Glutamatergic neuron (in vitro differentiated cells): ENCODE data around the gene LAMA3. TPM values are rescaled to one million over a fixed set of nuclear protein-coding genes. Genes with fewer than 3 reads are reported as not detected.

ENCODE experiments used
- DNase-seq: peaks from one replicate; pipeline ENCODE4 v3.0.0; 2022
- H3K27ac Mint-ChIP-seq: one replicate; pipeline ENCODE4 v1.8.0; 2020; ENCODE audit warnings: mild to moderate bottlenecking, mixed read lengths, inconsistent platforms; ENCODE audit not compliant: unreplicated experiment
- H3K27me3 Mint-ChIP-seq: one replicate; pipeline ENCODE4 v1.8.0; 2020; ENCODE audit warnings: mild to moderate bottlenecking, moderate library complexity, mixed read lengths, inconsistent platforms; ENCODE audit not compliant: unreplicated experiment
- H3K36me3 Mint-ChIP-seq: one replicate; pipeline ENCODE4 v1.8.0; 2020; ENCODE audit warnings: mild to moderate bottlenecking, mixed read lengths, inconsistent platforms; ENCODE audit not compliant: unreplicated experiment
- H3K4me1 Mint-ChIP-seq: one replicate; pipeline ENCODE4 v1.8.0; 2020; ENCODE audit warnings: mild to moderate bottlenecking, low read depth, mixed read lengths, inconsistent platforms; ENCODE audit not compliant: unreplicated experiment
- H3K4me3 Mint-ChIP-seq: one replicate; pipeline ENCODE4 v1.8.0; 2020; ENCODE audit warnings: mild to moderate bottlenecking, mixed read lengths, inconsistent platforms; ENCODE audit not compliant: unreplicated experiment
- H3K9me3 Mint-ChIP-seq: one replicate; pipeline ENCODE4 v1.8.0; 2020; ENCODE audit warnings: mild to moderate bottlenecking, moderate library complexity, mixed read lengths, inconsistent platforms; ENCODE audit not compliant: unreplicated experiment
- CTCF ChIP-seq: fragments of 200-600 bp; sonication (generic); IDR thresholded peaks from one replicate; pipeline ENCODE4 v1.5.0; 2021; ENCODE audit not compliant: partially characterized antibody, unreplicated experiment
- total RNA-seq: library from RNA; stranded (reverse); fragmentation: NEBNext Ultra II Directional; extraction: Animal tissue kit (Norgen Biotek cat#: 25700); gene quantifications from one replicate; pipeline ENCODE4 v1.2.1, GENCODE V29; 2021; ENCODE audit not compliant: unreplicated experiment

The LAMA3 gene
- total RNA-seq, 1 donor from 2014 or later: 2.1 TPM

- no peak for DNase-seq
- Mint-ChIP-seq H3K36me3 (no peaks in the 10 kb centered on the region), H3K27ac (no peak overlapping the region), H3K4me1 (peaks cover 10% of the 10 kb centered on the region), H3K27me3 (peaks cover 1% of the 10 kb centered on the region), H3K9me3 (peaks cover 2% of the 10 kb centered on the region), H3K4me3 (no peak overlapping the region)
- no peak for TF ChIP-seq CTCF
Observed at GRCh38 chr18:23875966-23876895, 187.0 kb downstream of the LAMA3 start.

- peaks cover 7% of the 10 kb centered on the region for H3K4me1 Mint-ChIP-seq
- no peak for DNase-seq
- H3K36me3 Mint-ChIP-seq: no peaks in the 10 kb centered on the region
- no peak for TF ChIP-seq CTCF
- H3K27me3 Mint-ChIP-seq: peaks cover 1% of the 10 kb centered on the region
- H3K9me3 Mint-ChIP-seq: peaks cover 2% of the 10 kb centered on the region
- no peak overlapping the region for H3K4me3 Mint-ChIP-seq
- H3K27ac Mint-ChIP-seq: no peak overlapping the region
Observed at GRCh38 chr18:23876921-23877320, 187.7 kb downstream of the LAMA3 start.

GRCh38 chr18:23877371-23877770, 188.1 kb downstream of the LAMA3 start:
- no peak for DNase-seq
- no peak overlapping the region for H3K4me3 Mint-ChIP-seq
- peaks cover 2% of the 10 kb centered on the region for H3K9me3 Mint-ChIP-seq
- H3K27me3 Mint-ChIP-seq: peaks cover 1% of the 10 kb centered on the region
- peaks cover 4% of the 10 kb centered on the region for H3K4me1 Mint-ChIP-seq
- no peaks in the 10 kb centered on the region for H3K36me3 Mint-ChIP-seq
- H3K27ac Mint-ChIP-seq: no peak overlapping the region
- no peak for TF ChIP-seq CTCF

GRCh38 chr18:23878336-23878900, 189.2 kb downstream of the LAMA3 start:
- DNase-seq: no peak
- TF ChIP-seq CTCF: no peak
- no peak overlapping the region for H3K27ac Mint-ChIP-seq
- no peak overlapping the region for H3K4me3 Mint-ChIP-seq
- H3K27me3 Mint-ChIP-seq: peaks cover 1% of the 10 kb centered on the region
- peaks cover 2% of the 10 kb centered on the region for H3K9me3 Mint-ChIP-seq
- H3K36me3 Mint-ChIP-seq: no peaks in the 10 kb centered on the region
- H3K4me1 Mint-ChIP-seq: peaks cover 5% of the 10 kb centered on the region

- Mint-ChIP-seq H3K27ac (no peak overlapping the region), H3K9me3 (peaks cover 2% of the 10 kb centered on the region), H3K27me3 (peaks cover 1% of the 10 kb centered on the region), H3K36me3 (no peaks in the 10 kb centered on the region), H3K4me3 (no peak overlapping the region), H3K4me1 (peaks cover 10% of the 10 kb centered on the region)
- TF ChIP-seq CTCF: no peak
- no peak for DNase-seq
Observed at GRCh38 chr18:23879126-23879525, 189.9 kb downstream of the LAMA3 start.
